ENCODE measurements around the gene QDPR.

GRCh38 chr4:17545374-17546140 lies 33.7 kb upstream of the QDPR start:
- no peak for TF ChIP-seq CTCF (IDR thresholded peaks at IDR 0.05)
- no peak for TF ChIP-seq POLR2A (IDR thresholded peaks at IDR 0.05)
